C4-2B (cell line): ENCODE results near the gene PIM3.

Experiments used
- ZFX ChIP-seq: fragments of 450-650 bp; IDR thresholded peaks from 2 replicates; pipeline ENCODE4 v1.6.1; 2017
- TF ChIP-seq, protein P1 (sequence below): fragments of 450-650 bp; conservative IDR thresholded peaks from 2 replicates; pipeline ENCODE4 v1.5.1; 2017; ENCODE audit warnings: mild to moderate bottlenecking

DNA sequence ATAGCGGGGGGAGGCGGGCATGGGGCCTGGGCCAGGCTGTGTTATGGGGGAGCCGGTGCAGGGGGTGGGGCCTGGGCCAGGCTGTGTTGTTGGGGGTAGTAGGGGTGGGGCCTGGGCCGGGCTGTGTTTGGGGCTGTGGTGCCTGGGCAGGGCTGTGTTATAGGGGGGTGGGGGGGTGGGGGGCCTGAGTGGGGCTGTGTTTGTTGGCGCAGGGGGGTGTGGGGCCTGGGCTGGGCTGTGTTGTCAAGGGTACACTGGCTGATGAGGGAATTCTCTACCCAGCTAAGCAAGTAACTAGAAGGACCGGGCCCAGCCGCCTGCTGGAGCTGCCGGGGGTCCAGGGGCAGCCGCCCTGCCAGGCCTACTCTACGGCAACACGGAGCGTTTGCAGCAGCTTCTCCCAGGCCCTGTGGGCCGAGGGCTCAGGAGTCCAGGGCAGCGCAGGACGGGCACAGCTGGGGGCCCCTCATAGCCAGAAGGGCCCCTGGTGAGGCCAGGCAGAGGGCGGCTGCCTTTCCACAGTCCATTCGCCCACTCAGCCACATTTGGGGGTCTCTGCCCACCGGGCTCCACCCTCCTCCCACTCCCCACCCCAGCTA lies 10.1 kb upstream of the PIM3 start:
- TF ChIP-seq, protein P1, sequence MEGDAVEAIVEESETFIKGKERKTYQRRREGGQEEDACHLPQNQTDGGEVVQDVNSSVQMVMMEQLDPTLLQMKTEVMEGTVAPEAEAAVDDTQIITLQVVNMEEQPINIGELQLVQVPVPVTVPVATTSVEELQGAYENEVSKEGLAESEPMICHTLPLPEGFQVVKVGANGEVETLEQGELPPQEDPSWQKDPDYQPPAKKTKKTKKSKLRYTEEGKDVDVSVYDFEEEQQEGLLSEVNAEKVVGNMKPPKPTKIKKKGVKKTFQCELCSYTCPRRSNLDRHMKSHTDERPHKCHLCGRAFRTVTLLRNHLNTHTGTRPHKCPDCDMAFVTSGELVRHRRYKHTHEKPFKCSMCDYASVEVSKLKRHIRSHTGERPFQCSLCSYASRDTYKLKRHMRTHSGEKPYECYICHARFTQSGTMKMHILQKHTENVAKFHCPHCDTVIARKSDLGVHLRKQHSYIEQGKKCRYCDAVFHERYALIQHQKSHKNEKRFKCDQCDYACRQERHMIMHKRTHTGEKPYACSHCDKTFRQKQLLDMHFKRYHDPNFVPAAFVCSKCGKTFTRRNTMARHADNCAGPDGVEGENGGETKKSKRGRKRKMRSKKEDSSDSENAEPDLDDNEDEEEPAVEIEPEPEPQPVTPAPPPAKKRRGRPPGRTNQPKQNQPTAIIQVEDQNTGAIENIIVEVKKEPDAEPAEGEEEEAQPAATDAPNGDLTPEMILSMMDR, result no peak
- TF ChIP-seq ZFX, result no peak
